ENCODE data around the gene SLC7A11. TPM values are rescaled to one million over a fixed set of nuclear protein-coding genes. Genes with fewer than 3 reads are reported as not detected.
A peak's percentile ranks its signal among the peaks of the same experiment; 100 is the strongest.

Gene SLC7A11
- total RNA-seq, 1 donor from 2014 or later = 33.8 TPM

DNA sequence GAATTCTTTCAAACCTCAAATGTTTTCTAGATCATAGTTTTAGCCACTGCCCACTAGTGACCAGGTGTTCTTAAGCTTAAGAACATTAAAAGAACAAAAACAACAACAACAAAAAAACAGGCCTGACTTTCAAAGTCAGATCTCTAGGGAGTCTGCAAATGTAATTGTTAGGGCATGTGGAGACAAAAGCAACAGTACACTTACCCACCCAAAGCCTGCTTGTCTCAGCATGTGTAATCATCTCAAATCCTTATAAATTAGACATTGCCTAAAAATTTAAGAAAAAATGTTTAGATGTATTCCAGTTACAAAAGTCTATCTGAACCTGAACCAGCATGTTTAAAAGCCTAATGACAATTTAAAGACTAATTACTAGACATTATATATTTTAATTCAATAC lies 79.9 kb downstream of the SLC7A11 start:
- H2AFZ ChIP-seq (ENCODE audit: low read depth, low read length) = no peak overlapping the region

DNA sequence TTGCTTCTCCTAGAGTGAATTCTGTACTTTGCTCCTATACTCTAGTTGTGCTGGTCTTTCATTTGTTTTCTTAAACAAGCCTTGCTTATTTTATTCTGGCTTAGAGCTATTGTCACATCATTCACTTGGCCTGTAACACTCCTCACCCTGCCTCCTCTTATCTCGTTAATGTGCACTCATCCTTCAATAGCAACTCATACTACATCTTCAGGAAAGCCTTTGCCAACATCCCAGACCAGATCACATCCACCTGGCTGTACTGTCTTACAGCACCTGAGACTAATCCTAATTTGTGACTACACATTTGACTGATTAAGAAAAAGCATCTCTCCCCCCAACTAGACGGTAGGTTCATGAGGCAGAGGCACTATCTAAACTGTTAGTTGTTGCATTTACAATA lies 80.8 kb downstream of the SLC7A11 start:
- TF ChIP-seq EZH2 (IDR thresholded peaks at IDR 0.05; ENCODE audit: insufficient read depth, low read length) = no peak
- TF ChIP-seq, protein P1, sequence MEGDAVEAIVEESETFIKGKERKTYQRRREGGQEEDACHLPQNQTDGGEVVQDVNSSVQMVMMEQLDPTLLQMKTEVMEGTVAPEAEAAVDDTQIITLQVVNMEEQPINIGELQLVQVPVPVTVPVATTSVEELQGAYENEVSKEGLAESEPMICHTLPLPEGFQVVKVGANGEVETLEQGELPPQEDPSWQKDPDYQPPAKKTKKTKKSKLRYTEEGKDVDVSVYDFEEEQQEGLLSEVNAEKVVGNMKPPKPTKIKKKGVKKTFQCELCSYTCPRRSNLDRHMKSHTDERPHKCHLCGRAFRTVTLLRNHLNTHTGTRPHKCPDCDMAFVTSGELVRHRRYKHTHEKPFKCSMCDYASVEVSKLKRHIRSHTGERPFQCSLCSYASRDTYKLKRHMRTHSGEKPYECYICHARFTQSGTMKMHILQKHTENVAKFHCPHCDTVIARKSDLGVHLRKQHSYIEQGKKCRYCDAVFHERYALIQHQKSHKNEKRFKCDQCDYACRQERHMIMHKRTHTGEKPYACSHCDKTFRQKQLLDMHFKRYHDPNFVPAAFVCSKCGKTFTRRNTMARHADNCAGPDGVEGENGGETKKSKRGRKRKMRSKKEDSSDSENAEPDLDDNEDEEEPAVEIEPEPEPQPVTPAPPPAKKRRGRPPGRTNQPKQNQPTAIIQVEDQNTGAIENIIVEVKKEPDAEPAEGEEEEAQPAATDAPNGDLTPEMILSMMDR (IDR thresholded peaks at IDR 0.05; ENCODE audit: insufficient read depth, low read depth, low read length) = no peak

More for the DNA sequence above, 79.9 kb downstream of the SLC7A11 start:
- Mint-ChIP-seq H3K36me3 (ENCODE audit: low read depth, unreplicated experiment) (no peaks in the 10 kb centered on the region), H3K27me3 (ENCODE audit: low read depth, unreplicated experiment) (no peaks in the 10 kb centered on the region), H3K9me3 (ENCODE audit: unreplicated experiment) (no peaks in the 10 kb centered on the region), H3K4me1 (ENCODE audit: low read depth, unreplicated experiment) (peaks cover 8% of the 10 kb centered on the region), H3K27ac (ENCODE audit: unreplicated experiment) (no peak overlapping the region), H3K4me3 (ENCODE audit: unreplicated experiment) (no peak overlapping the region)
- FAIRE-seq = no peak
- Histone ChIP-seq H3K36me3 (ENCODE audit: insufficient read depth, low read length) (no peaks in the 10 kb centered on the region), H3K4me3 (ENCODE audit: insufficient read depth, low read depth, low read length) (no peak overlapping the region), H3K27ac (ENCODE audit: low read depth, low read length) (no peak overlapping the region), H3K4me1 (ENCODE audit: insufficient read depth, low read length) (no peaks in the 10 kb centered on the region), H3K4me2 (ENCODE audit: low read length) (no peak overlapping the region), H3K27me3 (ENCODE audit: insufficient read depth, low read length) (no peaks in the 10 kb centered on the region), H3K9ac (ENCODE audit: low read length) (no peak overlapping the region), H3K79me2 (ENCODE audit: insufficient read depth, low read length) (no peaks in the 10 kb centered on the region), H3K9me3 (ENCODE audit: insufficient read depth, low read depth, low read length) (no peaks in the 10 kb centered on the region), H4K20me1 (ENCODE audit: insufficient read depth, low read length) (no peaks in the 10 kb centered on the region)
- DNase-seq (ENCODE audit: low read depth) = no peak
- TF ChIP-seq EZH2 (IDR thresholded peaks at IDR 0.05; ENCODE audit: insufficient read depth, low read length) = no peak
- TF ChIP-seq, protein P1 (IDR thresholded peaks at IDR 0.05; ENCODE audit: insufficient read depth, low read depth, low read length) = no peak

DNA sequence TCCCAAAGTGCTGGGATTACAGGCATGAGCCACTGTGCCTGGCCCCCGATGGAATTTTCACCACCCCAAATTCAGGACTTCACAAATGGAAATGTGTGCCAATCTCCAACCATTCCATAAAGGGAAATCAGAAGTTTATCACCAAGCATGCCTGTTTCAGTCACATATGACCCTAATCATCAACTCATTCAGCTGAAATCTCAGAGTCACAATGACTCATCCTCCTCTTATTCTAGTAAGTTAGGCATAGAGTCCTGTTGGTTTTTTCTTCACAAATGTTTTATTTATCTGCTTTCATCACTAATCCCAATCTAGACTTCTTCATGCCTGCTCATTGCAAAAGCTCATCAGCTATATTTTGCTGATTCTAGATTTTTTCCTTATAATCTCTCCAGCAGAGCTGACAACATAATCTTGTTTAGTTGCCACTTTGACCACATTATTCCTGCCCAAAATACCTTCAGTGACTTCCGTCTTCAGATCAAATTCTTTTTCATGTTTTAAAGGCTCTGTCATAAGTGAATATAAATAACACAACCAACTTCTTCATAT lies 83.3 kb downstream of the SLC7A11 start:
- no peaks in the 10 kb centered on the region for H3K79me2 ChIP-seq (ENCODE audit: insufficient read depth, low read length)
- H3K4me3 ChIP-seq (ENCODE audit: insufficient read depth, low read depth, low read length) = no peak overlapping the region
- H3K9ac ChIP-seq (ENCODE audit: low read length) = no peak overlapping the region
- Mint-ChIP-seq H3K27me3 (ENCODE audit: low read depth, unreplicated experiment) (no peaks in the 10 kb centered on the region), H3K9me3 (ENCODE audit: unreplicated experiment) (no peaks in the 10 kb centered on the region), H3K4me1 (ENCODE audit: low read depth, unreplicated experiment) (peaks cover 8% of the 10 kb centered on the region), H3K36me3 (ENCODE audit: low read depth, unreplicated experiment) (no peaks in the 10 kb centered on the region), H3K27ac (ENCODE audit: unreplicated experiment) (no peak overlapping the region), H3K4me3 (ENCODE audit: unreplicated experiment) (no peak overlapping the region)
- DNase-seq (ENCODE audit: low read depth) = peak; percentile 81
- no peaks in the 10 kb centered on the region for H3K4me1 ChIP-seq (ENCODE audit: insufficient read depth, low read length)
- H3K36me3 ChIP-seq (ENCODE audit: insufficient read depth, low read length) = no peaks in the 10 kb centered on the region
- no peak for TF ChIP-seq EZH2 (IDR thresholded peaks at IDR 0.05; ENCODE audit: insufficient read depth, low read length)
- TF ChIP-seq, protein P1 (IDR thresholded peaks at IDR 0.05; ENCODE audit: insufficient read depth, low read depth, low read length) = no peak
- H4K20me1 ChIP-seq (ENCODE audit: insufficient read depth, low read length) = no peaks in the 10 kb centered on the region
- H3K4me2 ChIP-seq (ENCODE audit: low read length) = peak overlapping the region; percentile 1
- peak; percentile 83 for FAIRE-seq
- no peak overlapping the region for H2AFZ ChIP-seq (ENCODE audit: low read depth, low read length)
- peak overlapping the region; percentile 1 for H3K27ac ChIP-seq (ENCODE audit: low read depth, low read length)
- H3K27me3 ChIP-seq (ENCODE audit: insufficient read depth, low read length) = no peaks in the 10 kb centered on the region
- H3K9me3 ChIP-seq (ENCODE audit: insufficient read depth, low read depth, low read length) = no peaks in the 10 kb centered on the region

More for the DNA sequence above, 80.8 kb downstream of the SLC7A11 start:
- Histone ChIP-seq H3K4me3 (ENCODE audit: insufficient read depth, low read depth, low read length) (no peak overlapping the region), H3K79me2 (ENCODE audit: insufficient read depth, low read length) (no peaks in the 10 kb centered on the region), H3K36me3 (ENCODE audit: insufficient read depth, low read length) (no peaks in the 10 kb centered on the region), H3K27ac (ENCODE audit: low read depth, low read length) (no peak overlapping the region), H3K9ac (ENCODE audit: low read length) (no peak overlapping the region), H3K9me3 (ENCODE audit: insufficient read depth, low read depth, low read length) (no peaks in the 10 kb centered on the region), H3K4me1 (ENCODE audit: insufficient read depth, low read length) (no peaks in the 10 kb centered on the region), H2AFZ (ENCODE audit: low read depth, low read length) (no peak overlapping the region), H3K27me3 (ENCODE audit: insufficient read depth, low read length) (no peaks in the 10 kb centered on the region), H3K4me2 (ENCODE audit: low read length) (no peak overlapping the region), H4K20me1 (ENCODE audit: insufficient read depth, low read length) (no peaks in the 10 kb centered on the region)
- FAIRE-seq (no peak), DNase-seq (ENCODE audit: low read depth) (no peak)
- Mint-ChIP-seq H3K4me1 (ENCODE audit: low read depth, unreplicated experiment) (peaks cover 8% of the 10 kb centered on the region), H3K27ac (ENCODE audit: unreplicated experiment) (no peak overlapping the region), H3K27me3 (ENCODE audit: low read depth, unreplicated experiment) (no peaks in the 10 kb centered on the region), H3K36me3 (ENCODE audit: low read depth, unreplicated experiment) (no peaks in the 10 kb centered on the region), H3K4me3 (ENCODE audit: unreplicated experiment) (no peak overlapping the region), H3K9me3 (ENCODE audit: unreplicated experiment) (no peaks in the 10 kb centered on the region)

All from astrocyte (in vitro differentiated cells and primary cell).